WTC11 (cell line): ENCODE data around the gene SSB. TPM values are rescaled to one million over a fixed set of nuclear protein-coding genes. Genes with fewer than 3 reads are reported as not detected.
"Not testable (repeated sequence)": the region's sequence is repeated elsewhere in the genome, so short reads cannot be mapped to it uniquely, and the experiment has no call there.

ENCODE experiments used
- ATAC-seq: fragments of 200-7000 bp; cut with Tn5 transposase; 2 replicates; pipeline ENCODE4 v1.10.0; 2021; ENCODE audit warnings: mild to moderate bottlenecking, moderate library complexity
- CTCF ChIA-PET: fragments of 300-600 bp; sonication (Branson Sonifier 250); formaldehyde crosslinking; loops from one replicate; lab custom pipeline; 2021; ENCODE audit warnings: antibody characterized with exemption; lab: Charles Lee
- POLR2A ChIA-PET: fragments of 350-600 bp; sonication (Branson Sonifier 250); formaldehyde crosslinking; loops from one replicate; lab custom pipeline; 2021; ENCODE audit warnings: antibody characterized with exemption; lab: Charles Lee
- DNase-seq: peaks from one replicate; pipeline ENCODE4 v3.0.0; 2021; ENCODE audit warnings: low spot score
- H3K27ac Mint-ChIP-seq: 2 replicates; pipeline ENCODE4 v1.8.0; 2021; ENCODE audit warnings: mixed read lengths
- H3K27me3 Mint-ChIP-seq: 2 replicates; pipeline ENCODE4 v1.8.0; 2021; ENCODE audit warnings: low read depth, mild to moderate bottlenecking, moderate library complexity, mixed read lengths
- H3K36me3 Mint-ChIP-seq: 2 replicates; pipeline ENCODE4 v1.8.0; 2021; ENCODE audit warnings: mixed read lengths
- H3K4me1 Mint-ChIP-seq: 2 replicates; pipeline ENCODE4 v1.8.0; 2022; ENCODE audit warnings: mixed read lengths
- H3K4me3 Mint-ChIP-seq: 2 replicates; pipeline ENCODE4 v1.8.0; 2021; ENCODE audit warnings: mild to moderate bottlenecking, moderate library complexity, mixed read lengths
- H3K9me3 Mint-ChIP-seq: 2 replicates; pipeline ENCODE4 v1.8.0; 2021; ENCODE audit warnings: mixed read lengths
- ATF1 ChIP-seq: sonication (generic); formaldehyde crosslinking; IDR thresholded peaks from 2 replicates; pipeline ENCODE4 v1.8.1; 2023; ENCODE audit warnings: mild to moderate bottlenecking, moderate library complexity, missing genetic modification reagents
- CREB1 ChIP-seq: sonication (generic); formaldehyde crosslinking; IDR thresholded peaks from 2 replicates; pipeline ENCODE4 v1.8.0; 2023; ENCODE audit warnings: mild to moderate bottlenecking, missing genetic modification reagents
- GABPB1 ChIP-seq: sonication (generic); formaldehyde crosslinking; IDR thresholded peaks from 2 replicates; pipeline ENCODE4 v1.8.1; 2023; ENCODE audit warnings: mild to moderate bottlenecking, missing genetic modification reagents
- IRF1 ChIP-seq: sonication (generic); formaldehyde crosslinking; IDR thresholded peaks from 2 replicates; pipeline ENCODE4 v1.8.0; 2023; ENCODE audit warnings: missing genetic modification reagents
- JUN ChIP-seq: sonication (generic); formaldehyde crosslinking; IDR thresholded peaks from 2 replicates; pipeline ENCODE4 v1.8.0; 2023; ENCODE audit warnings: mild to moderate bottlenecking, missing genetic modification reagents
- KAT7 ChIP-seq: sonication (generic); formaldehyde crosslinking; IDR thresholded peaks from 2 replicates; pipeline ENCODE4 v1.8.1; 2023; ENCODE audit warnings: missing genetic modification reagents, mild to moderate bottlenecking, borderline replicate concordance
- NR1H2 ChIP-seq: sonication (generic); formaldehyde crosslinking; IDR thresholded peaks from 2 replicates; pipeline ENCODE4 v1.9.0; 2021; ENCODE audit warnings: mild to moderate bottlenecking, moderate library complexity, missing genetic modification reagents
- PREB ChIP-seq: sonication (generic); formaldehyde crosslinking; IDR thresholded peaks from 2 replicates; pipeline ENCODE4 v1.8.1; 2022; ENCODE audit warnings: mild to moderate bottlenecking, missing genetic modification reagents, moderate library complexity, borderline replicate concordance
- PRRX2 ChIP-seq: fragments of 250-450 bp; sonication (Bioruptor Pico); IDR thresholded peaks from 2 replicates; pipeline ENCODE4 v1.8.0; 2021; ENCODE audit warnings: mild to moderate bottlenecking
- RELA ChIP-seq: sonication (generic); formaldehyde crosslinking; IDR thresholded peaks from 2 replicates; pipeline ENCODE4 v1.8.1; 2022; ENCODE audit warnings: missing genetic modification reagents, mild to moderate bottlenecking, borderline replicate concordance
- RORB ChIP-seq: fragments of 250-450 bp; sonication (Bioruptor Pico); IDR thresholded peaks from 2 replicates; pipeline ENCODE4 v1.9.0; 2021; ENCODE audit warnings: mild to moderate bottlenecking
- SMAD4 ChIP-seq: sonication (generic); formaldehyde crosslinking; IDR thresholded peaks from 2 replicates; pipeline ENCODE4 v1.8.0; 2022; ENCODE audit warnings: mild to moderate bottlenecking, missing genetic modification reagents
- SOX15 ChIP-seq: fragments of 250-450 bp; sonication (Bioruptor Pico); IDR thresholded peaks from 2 replicates; pipeline ENCODE4 v1.9.0; 2021; ENCODE audit warnings: mild to moderate bottlenecking
- TEAD1 ChIP-seq: sonication (generic); formaldehyde crosslinking; IDR thresholded peaks from 2 replicates; pipeline ENCODE4 v1.8.0; 2022; ENCODE audit warnings: mild to moderate bottlenecking, missing genetic modification reagents
- ZBTB21 ChIP-seq: sonication (generic); formaldehyde crosslinking; IDR thresholded peaks from 2 replicates; pipeline ENCODE4 v1.8.1; 2023; ENCODE audit warnings: mild to moderate bottlenecking, missing genetic modification reagents, borderline replicate concordance
- ZNF317 ChIP-seq: sonication (generic); formaldehyde crosslinking; IDR thresholded peaks from 2 replicates; pipeline ENCODE4 v1.8.1; 2023; ENCODE audit warnings: low read depth, mild to moderate bottlenecking, moderate library complexity, missing genetic modification reagents, borderline replicate concordance
- ZNF396 ChIP-seq: fragments of 250-450 bp; sonication (Bioruptor Pico); IDR thresholded peaks from 2 replicates; pipeline ENCODE4 v1.8.0; 2021; ENCODE audit warnings: mild to moderate bottlenecking, moderate library complexity, borderline replicate concordance
- ZNF423 ChIP-seq: fragments of 250-450 bp; sonication (Bioruptor Pico); IDR thresholded peaks from 2 replicates; pipeline ENCODE4 v2.1.2; 2022; ENCODE audit warnings: mild to moderate bottlenecking, moderate library complexity
- ZNF512 ChIP-seq: sonication (generic); formaldehyde crosslinking; IDR thresholded peaks from 2 replicates; pipeline ENCODE4 v1.8.1; 2022; ENCODE audit warnings: missing genetic modification reagents, borderline replicate concordance
- ZNF532 ChIP-seq: fragments of 250-450 bp; sonication (Bioruptor Pico); IDR thresholded peaks from 2 replicates; pipeline ENCODE4 v1.9.0; 2021; ENCODE audit warnings: mild to moderate bottlenecking, borderline replicate concordance
- ZNF671 ChIP-seq: fragments of 250-450 bp; sonication (Bioruptor Pico); IDR thresholded peaks from 2 replicates; pipeline ENCODE4 v1.8.0; 2021; ENCODE audit warnings: mild to moderate bottlenecking
- ZSCAN18 ChIP-seq: fragments of 250-450 bp; sonication (Bioruptor Pico); IDR thresholded peaks from 2 replicates; pipeline ENCODE4 v2.1.2; 2022; ENCODE audit warnings: mild to moderate bottlenecking, moderate library complexity
- total RNA-seq: library from RNA; stranded (reverse); gene quantifications from 3 replicates; pipeline ENCODE4 v1.2.3, GENCODE V29; 2021

The SSB gene
- total RNA-seq, 1 experiment from 2014 or later, result 235 TPM

GRCh38 chr2:169818241-169818640 lies 19.6 kb downstream of the SSB start (continued):
- TF ChIP-seq ZNF532 (CRISPR knock-in tag) (no peak), KAT7 (no peak), ZNF317 (no peak), PREB (no peak)
- TF ChIP-seq, all 79 proteins: peak for 0

GRCh38 chr2:169819106-169819505 lies 20.4 kb downstream of the SSB start:
- Mint-ChIP-seq H3K36me3 (peaks cover 56% of the 10 kb centered on the region), H3K27ac (peak overlapping the region; percentile 77; the same call in 1 of the 2 replicates), H3K4me3 (no peak overlapping the region), H3K9me3 (peaks cover 14% of the 10 kb centered on the region), H3K4me1 (peaks cover 13% of the 10 kb centered on the region), H3K27me3 (no peaks in the 10 kb centered on the region)
- DNase-seq, result no peak
- ATAC-seq, result no peak
- CTCF ChIA-PET, result no interaction called here
- TF ChIP-seq ZNF423 (CRISPR knock-in tag), result no peak
- TF ChIP-seq JUN (CRISPR knock-in tag), result no peak
- TF ChIP-seq SMAD4 (CRISPR knock-in tag), result no peak
- TF ChIP-seq ZNF671 (CRISPR knock-in tag), result no peak
- no peak for TF ChIP-seq RELA (CRISPR knock-in tag)
- TF ChIP-seq TEAD1 (CRISPR knock-in tag), result no peak
- TF ChIP-seq PRRX2 (CRISPR knock-in tag), result no peak
- TF ChIP-seq ZNF396 (CRISPR knock-in tag), result no peak
- TF ChIP-seq SOX15 (CRISPR knock-in tag), result no peak
- no peak for TF ChIP-seq NR1H2 (CRISPR knock-in tag)
- POLR2A ChIA-PET, result no interaction called here

GRCh38 chr2:169820101-169820500 lies 21.4 kb downstream of the SSB start:
- H3K27me3 Mint-ChIP-seq, ATAC-seq, CTCF ChIA-PET, POLR2A ChIA-PET, DNase-seq, H3K4me3 Mint-ChIP-seq: not testable (repeated sequence)
- peaks cover 14% of the 10 kb centered on the region for H3K9me3 Mint-ChIP-seq
- peaks cover 17% of the 10 kb centered on the region for H3K4me1 Mint-ChIP-seq
- peak overlapping the region; percentile 66 for H3K27ac Mint-ChIP-seq
- H3K36me3 Mint-ChIP-seq, result peaks cover 48% of the 10 kb centered on the region

- H3K27ac Mint-ChIP-seq, result no peak overlapping the region
- ChIA-PET POLR2A (no interaction called here), CTCF (no interaction called here)
- TF ChIP-seq RORB (no peak), ZNF512 (CRISPR knock-in tag) (no peak), SOX15 (CRISPR knock-in tag) (no peak), GABPB1 (no peak), ZSCAN18 (CRISPR knock-in tag) (no peak), CREB1 (CRISPR knock-in tag) (no peak), IRF1 (no peak), ZBTB21 (no peak), ATF1 (CRISPR knock-in tag) (no peak)
- no peak overlapping the region for H3K4me3 Mint-ChIP-seq
- ATAC-seq (no peak), DNase-seq (no peak)
- peaks cover 5% of the 10 kb centered on the region for H3K9me3 Mint-ChIP-seq
- peaks cover 30% of the 10 kb centered on the region for H3K36me3 Mint-ChIP-seq
- peaks cover 20% of the 10 kb centered on the region for H3K4me1 Mint-ChIP-seq
- peaks cover 9% of the 10 kb centered on the region for H3K27me3 Mint-ChIP-seq
Measured at GRCh38 chr2:169822036-169822435, 23.4 kb downstream of the SSB start.
